GM23248 (cell line): ENCODE measurements around the gene SC5D. TPM values are rescaled to one million over a fixed set of nuclear protein-coding genes. Genes with fewer than 3 reads are reported as not detected.

Source experiments
- DNase-seq: peaks from one replicate; pipeline ENCODE4 v3.0.0-alpha.2; 2015
- H2AFZ ChIP-seq: fragments of 200-600 bp; sonication (generic); 2 replicates; pipeline ENCODE4 v1.6.1; 2016; ENCODE audit warnings: antibody characterized with exemption
- H3F3A ChIP-seq: fragments of 200-600 bp; sonication (generic); 2 replicates; pipeline ENCODE4 v1.6.1; 2016; ENCODE audit warnings: mild to moderate bottlenecking, antibody characterized with exemption, mixed run types; ENCODE audit not compliant: insufficient read depth
- H3K27ac ChIP-seq: fragments of 200-600 bp; sonication (generic); 2 replicates; pipeline ENCODE4 v1.5.1; 2016; ENCODE audit warnings: mild to moderate bottlenecking
- H3K27me3 ChIP-seq: fragments of 200-600 bp; sonication (generic); replicated peaks from 2 replicates; pipeline ENCODE4 v1.6.1; 2016; ENCODE audit warnings: mild to moderate bottlenecking; ENCODE audit not compliant: insufficient read depth
- H3K36me3 ChIP-seq: fragments of 200-600 bp; sonication (generic); 2 replicates; pipeline ENCODE4 v1.6.1; 2016; ENCODE audit warnings: low read depth, mild to moderate bottlenecking
- H3K4me1 ChIP-seq: fragments of 200-600 bp; sonication (generic); 2 replicates; pipeline ENCODE4 v1.6.1; 2016; ENCODE audit warnings: mild to moderate bottlenecking; ENCODE audit not compliant: insufficient read depth
- H3K4me2 ChIP-seq: fragments of 200-600 bp; sonication (generic); one replicate; pipeline ENCODE4 v1.6.1; 2016; ENCODE audit warnings: mild to moderate bottlenecking; ENCODE audit not compliant: unreplicated experiment
- H3K4me3 ChIP-seq: fragments of 200-600 bp; sonication (generic); 2 replicates; pipeline ENCODE4 v1.5.1; 2016; ENCODE audit warnings: mild to moderate bottlenecking
- H3K79me2 ChIP-seq: fragments of 200-600 bp; sonication (generic); 2 replicates; pipeline ENCODE4 v1.6.1; 2016; ENCODE audit warnings: mild to moderate bottlenecking; ENCODE audit not compliant: insufficient read depth
- H3K9ac ChIP-seq: fragments of 200-600 bp; sonication (generic); 2 replicates; pipeline ENCODE4 v1.6.1; 2016; ENCODE audit warnings: mild to moderate bottlenecking
- H3K9me2 ChIP-seq: fragments of 200-600 bp; sonication (generic); 2 replicates; pipeline ENCODE4 v1.6.1; 2016; ENCODE audit warnings: mixed run types, mild to moderate bottlenecking, moderate library complexity; ENCODE audit not compliant: insufficient read depth
- H3K9me3 ChIP-seq: fragments of 200-600 bp; sonication (generic); one replicate; pipeline ENCODE4 v1.6.1; 2017; ENCODE audit warnings: low read depth
- H4K20me1 ChIP-seq: fragments of 200-600 bp; sonication (generic); 2 replicates; pipeline ENCODE4 v1.6.0; 2016; ENCODE audit not compliant: insufficient read depth
- EZH2 ChIP-seq: fragments of 200-600 bp; sonication (generic); IDR thresholded peaks from 2 replicates; pipeline ENCODE4 v1.6.1; 2018; ENCODE audit warnings: antibody characterized with exemption, mild to moderate bottlenecking; ENCODE audit not compliant: insufficient read depth, poor library complexity, severe bottlenecking
- EZH2phosphoT487 ChIP-seq: fragments of 200-600 bp; sonication (generic); IDR thresholded peaks from 2 replicates; pipeline ENCODE4 v1.6.1; 2018; ENCODE audit warnings: antibody characterized with exemption, moderate library complexity, mild to moderate bottlenecking, low read depth; ENCODE audit not compliant: insufficient read depth
- WGBS, 2 experiments: methylation state at CpG; one replicate each; pipeline ENCODE4 v1.1.6; 2015 to 2017; ENCODE audit warnings: low lambda C conversion rate in 2 of 2, low coverage in 1 of 2; ENCODE audit errors: missing lambda C conversion rate in 2 of 2; 5-methylcytosine and 5-hydroxymethylcytosine counted together
- in situ Hi-C: fragments of 300-500 bp; cut with MboI; formaldehyde crosslinking; loops from 2 replicates; pipeline ENCODE4 v1.15.0; 2020
- polyA plus RNA-seq: library from polyadenylated mRNA; unstranded; fragments of >200 nt; fragmentation: Nextera tagmentation; extraction: Ambion mirVana; gene quantifications from 2 replicates; pipeline ENCODE4 v1.2.1, GENCODE V29; 2016
- total RNA-seq: library from RNA; depleted of rRNA; stranded (reverse); fragments of >200 nt; shearing (Covaris generic); gene quantifications from 2 replicates; pipeline ENCODE4 v1.2.3, GENCODE V29; 2014

Gene SC5D
- total and polyA plus RNA-seq, 2 experiments from 2014 or later, result 27.7 to 32.7 TPM

DNA sequence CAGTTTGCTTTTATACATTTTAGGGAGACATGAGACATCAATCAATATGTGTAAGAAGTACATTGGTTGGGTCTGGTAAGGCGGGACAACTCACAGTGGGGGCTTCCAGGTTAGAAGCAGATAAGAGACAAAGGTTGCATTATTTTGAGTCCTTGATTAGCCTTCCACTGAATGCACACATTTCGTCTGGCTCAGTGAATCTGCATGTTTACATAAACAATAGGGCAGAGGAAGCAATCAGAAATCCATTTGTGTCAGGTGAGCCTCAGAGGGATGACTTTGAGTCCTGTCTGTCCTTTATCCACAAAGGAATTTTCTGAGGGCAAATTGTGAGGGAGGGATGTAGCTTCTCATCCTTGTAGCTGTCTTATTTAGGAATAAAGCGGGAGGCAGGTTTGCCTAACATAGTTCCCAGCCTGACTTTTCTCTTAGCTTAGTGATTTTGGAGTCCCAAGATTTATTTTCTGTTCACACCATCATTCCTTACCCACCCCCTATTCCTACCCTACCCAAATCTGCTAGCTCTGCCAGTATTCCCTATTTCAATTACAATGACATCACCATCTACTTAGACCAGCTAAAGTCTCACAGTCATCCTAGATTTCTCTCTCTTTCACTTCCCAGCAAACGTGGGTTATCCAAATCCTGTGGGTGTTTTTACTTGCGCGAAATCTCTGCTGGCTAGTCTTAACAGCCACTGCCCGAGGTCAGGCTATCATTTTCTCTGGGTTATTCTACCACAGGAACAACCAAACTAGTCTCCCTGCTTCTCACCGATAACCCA lies 2.9 kb downstream of the SC5D start:
- no peaks in the 10 kb centered on the region for H4K20me1 ChIP-seq
- in situ Hi-C loops, result no loop called here
- no peak overlapping the region for H3K4me2 ChIP-seq
- no peak for DNase-seq
- H2AFZ ChIP-seq, result no peak overlapping the region
- 94 to 98% methylated on average over 8 of the region's 8 CpGs for WGBS, 2 experiments
- H3K27me3 ChIP-seq, result no peaks in the 10 kb centered on the region
- TF ChIP-seq EZH2phosphoT487 (no peak), EZH2 (no peak)
- no peaks in the 10 kb centered on the region for H3K36me3 ChIP-seq
- peaks cover 75% of the 10 kb centered on the region for H3K79me2 ChIP-seq
- peaks cover 7% of the 10 kb centered on the region for H3K4me1 ChIP-seq
- no peak overlapping the region for H3K9ac ChIP-seq
- H3K4me3 ChIP-seq, result no peak overlapping the region
- no peaks in the 10 kb centered on the region for H3K9me2 ChIP-seq
- H3F3A ChIP-seq, result peaks cover 8% of the 10 kb centered on the region
- no peak overlapping the region for H3K27ac ChIP-seq
- no peaks in the 10 kb centered on the region for H3K9me3 ChIP-seq

DNA sequence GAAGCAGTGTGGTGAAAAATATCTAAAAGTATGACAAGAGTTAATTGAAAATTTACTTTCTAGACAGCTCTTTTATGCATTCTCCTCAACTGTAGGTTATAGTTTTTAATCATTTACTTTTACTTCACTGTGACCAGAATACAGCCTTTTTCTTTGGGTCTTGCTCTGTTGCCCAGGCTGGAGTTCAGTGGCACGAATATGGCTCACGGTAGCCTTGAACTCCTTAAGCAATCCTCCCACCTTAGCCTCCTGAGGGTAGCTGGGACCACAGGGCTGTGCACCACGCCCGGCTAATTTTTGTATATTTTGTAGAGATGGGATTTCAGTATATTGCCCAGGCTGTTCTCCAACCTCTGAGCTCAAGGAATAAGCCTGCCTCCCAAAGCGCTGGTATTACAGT lies 5.3 kb downstream of the SC5D start:
- WGBS, 2 experiments, result 97 to 98% methylated on average over 5 of the region's 5 CpGs
- Histone ChIP-seq H2AFZ (no peak overlapping the region), H3K4me3 (no peak overlapping the region), H3K9me3 (no peaks in the 10 kb centered on the region), H3K27ac (no peak overlapping the region), H3K27me3 (no peaks in the 10 kb centered on the region), H3K36me3 (no peaks in the 10 kb centered on the region), H3K9me2 (no peaks in the 10 kb centered on the region), H3F3A (peaks cover 8% of the 10 kb centered on the region), H3K9ac (no peak overlapping the region), H3K79me2 (peaks cover 97% of the 10 kb centered on the region), H3K4me1 (peaks cover 7% of the 10 kb centered on the region), H3K4me2 (no peak overlapping the region), H4K20me1 (no peaks in the 10 kb centered on the region)
- TF ChIP-seq EZH2phosphoT487 (no peak), EZH2 (no peak)
- in situ Hi-C loops, result no loop called here
- DNase-seq, result no peak

DNA sequence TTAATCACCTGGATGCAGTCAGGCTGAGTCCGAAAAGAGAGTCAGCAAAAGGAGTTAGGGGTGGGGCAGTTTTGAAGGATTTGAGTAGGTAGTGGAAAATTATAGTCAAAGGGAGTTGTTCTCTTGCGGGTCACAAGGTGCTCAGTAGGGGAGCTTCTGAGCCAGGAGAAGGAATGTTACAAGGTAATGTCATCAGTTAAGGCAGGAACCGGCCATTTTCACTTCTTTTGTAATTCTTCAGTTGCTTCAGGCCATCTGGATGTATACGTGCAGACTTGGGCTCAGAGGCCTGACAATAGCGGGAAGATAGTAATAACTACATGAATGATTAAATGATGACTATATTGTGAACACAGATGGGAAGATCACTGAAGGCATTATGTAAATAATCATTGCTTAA lies 6.2 kb downstream of the SC5D start:
- no peak overlapping the region for H3K27ac ChIP-seq
- TF ChIP-seq EZH2, result no peak
- TF ChIP-seq EZH2phosphoT487, result no peak
- no peak overlapping the region for H3K4me3 ChIP-seq
- no peak for DNase-seq
- H3K4me2 ChIP-seq, result no peak overlapping the region
- H3K9ac ChIP-seq, result no peak overlapping the region
- no peaks in the 10 kb centered on the region for H3K27me3 ChIP-seq
- no peak overlapping the region for H2AFZ ChIP-seq
- H3K79me2 ChIP-seq, result peaks cover 88% of the 10 kb centered on the region
- H3K9me3 ChIP-seq, result no peaks in the 10 kb centered on the region
- H3K9me2 ChIP-seq, result no peaks in the 10 kb centered on the region
- H3K4me1 ChIP-seq, result peaks cover 5% of the 10 kb centered on the region
- no peaks in the 10 kb centered on the region for H4K20me1 ChIP-seq
- 94 to 96% methylated on average over 5 of the region's 5 CpGs for WGBS, 2 experiments
- in situ Hi-C loops, result no loop called here
- H3K36me3 ChIP-seq, result no peaks in the 10 kb centered on the region; the same call in 1 of the 2 replicates
- peaks cover 1% of the 10 kb centered on the region; the same call in 1 of the 2 replicates for H3F3A ChIP-seq

GRCh38 chr11:121299417-121299816 lies 6.8 kb downstream of the SC5D start:
- no peaks in the 10 kb centered on the region for H3K27me3 ChIP-seq
- no peak for DNase-seq
- H3K4me3 ChIP-seq, result no peak overlapping the region
- H3K9me3 ChIP-seq, result no peaks in the 10 kb centered on the region
- in situ Hi-C loops, result no loop called here
- H3K4me2 ChIP-seq, result no peak overlapping the region
- H4K20me1 ChIP-seq, result no peaks in the 10 kb centered on the region
- H3K9ac ChIP-seq, result no peak overlapping the region
- no peak for TF ChIP-seq EZH2phosphoT487
- TF ChIP-seq EZH2, result no peak
- no peaks in the 10 kb centered on the region for H3F3A ChIP-seq
- H2AFZ ChIP-seq, result no peak overlapping the region
- no peak overlapping the region for H3K27ac ChIP-seq
- 0 out of 2 replicates have a peak, but pooled peaks cover 1% of the 10 kb centered on the region for H3K4me1 ChIP-seq
- no peaks in the 10 kb centered on the region for H3K9me2 ChIP-seq
- H3K36me3 ChIP-seq, result peaks cover 3% of the 10 kb centered on the region
- peaks cover 82% of the 10 kb centered on the region for H3K79me2 ChIP-seq
